Thoracic aorta (tissue), 2 donors: ENCODE measurements around the gene RGS7. TPM values are rescaled to one million over a fixed set of nuclear protein-coding genes. Genes with fewer than 3 reads are reported as not detected.
"Not testable (repeated sequence)": the region's sequence is repeated elsewhere in the genome, so short reads cannot be mapped to it uniquely, and the experiment has no call there.

Experiments used
- ATAC-seq: fragments of 150-250 bp; one replicate; pipeline ENCODE4 v1.8.0; 2017; ENCODE audit warnings: low read depth; ENCODE audit not compliant: insufficient number of reproducible peaks, low FRiP score
- DNase-seq: peaks from one replicate; pipeline ENCODE4 v3.0.0-alpha.2; 2020; ENCODE audit warnings: low spot score
- H3K27ac ChIP-seq, 2 donors: fragments of 200-600 bp; sonication (generic); 1 replicate in 1 of 2; 2 replicates in 1 of 2; pipeline ENCODE4 v1.5.1; 2016; ENCODE audit warnings: mild to moderate bottlenecking in 2 of 2, moderate library complexity in 2 of 2
- H3K27me3 ChIP-seq: fragments of 200-600 bp; sonication (generic); replicated peaks from 2 replicates; pipeline ENCODE4 v1.6.0; 2016; ENCODE audit warnings: mild to moderate bottlenecking; ENCODE audit not compliant: insufficient read depth
- H3K36me3 ChIP-seq: fragments of 200-600 bp; sonication (generic); one replicate; pipeline ENCODE4 v1.5.1; 2016
- H3K4me1 ChIP-seq, 2 donors: fragments of 200-600 bp; sonication (generic); 1 replicate in 1 of 2; 2 replicates in 1 of 2; pipeline versions ENCODE4 v1.5.1 to v1.6.0; 2016; ENCODE audit warnings: low read depth in 2 of 2, mild to moderate bottlenecking in 1 of 2; ENCODE audit not compliant: control insufficient read depth in 1 of 2
- H3K4me3 ChIP-seq: fragments of 200-600 bp; sonication (generic); 2 replicates; pipeline ENCODE4 v1.5.1; 2016; ENCODE audit warnings: mild to moderate bottlenecking
- H3K9me3 ChIP-seq: fragments of 200-600 bp; sonication (generic); 2 replicates; pipeline ENCODE4 v1.5.1; 2016
- total RNA-seq, 2 donors: library from RNA; depleted of rRNA; stranded (reverse); fragments of >200 nt; gene quantifications; one replicate each; pipeline versions ENCODE4 v1.1.0 to v1.2.3, GENCODE V29; 2016
- TF ChIP-seq, protein P1 (sequence below): fragments of 200-600 bp; sonication (generic); IDR thresholded peaks from one replicate; pipeline ENCODE4 v1.5.1; 2019; ENCODE audit warnings: antibody characterized with exemption

Gene RGS7
- total RNA-seq, 2 donors from 2014 or later: not detected

DNA sequence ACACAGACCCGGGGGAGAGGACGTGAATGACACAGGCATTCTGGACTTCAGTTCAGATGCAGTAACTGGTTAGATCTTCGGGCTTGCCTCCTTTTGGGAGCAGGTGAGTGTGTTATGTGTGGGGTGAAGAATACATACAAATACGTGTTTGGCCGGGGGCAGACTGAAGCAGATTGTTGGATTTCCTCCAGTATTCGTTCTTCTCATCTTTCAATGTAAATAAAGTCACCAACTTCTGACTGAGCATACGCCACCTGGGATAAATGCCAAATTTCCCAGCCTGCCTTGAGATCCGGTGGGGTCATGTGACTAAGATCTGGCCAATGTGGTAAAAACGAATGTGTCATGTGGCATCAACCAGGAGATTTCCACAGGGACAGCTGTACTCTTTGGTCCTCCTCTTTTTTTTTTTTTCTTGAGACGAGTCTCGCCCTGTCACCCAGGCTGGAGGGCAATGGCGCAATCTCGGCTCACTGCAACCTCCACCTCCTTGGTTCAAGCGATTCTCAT lies 189.8 kb downstream of the RGS7 start:
- Histone ChIP-seq H3K27me3 (no peaks in the 10 kb centered on the region), H3K4me3 (no peak overlapping the region), H3K36me3 (no peaks in the 10 kb centered on the region), H3K4me1 (no peaks in the 10 kb centered on the region), H3K9me3 (no peaks in the 10 kb centered on the region), H3K27ac (no peak overlapping the region)
- DNase-seq (no peak), ATAC-seq (no peak)
- TF ChIP-seq, protein P1, sequence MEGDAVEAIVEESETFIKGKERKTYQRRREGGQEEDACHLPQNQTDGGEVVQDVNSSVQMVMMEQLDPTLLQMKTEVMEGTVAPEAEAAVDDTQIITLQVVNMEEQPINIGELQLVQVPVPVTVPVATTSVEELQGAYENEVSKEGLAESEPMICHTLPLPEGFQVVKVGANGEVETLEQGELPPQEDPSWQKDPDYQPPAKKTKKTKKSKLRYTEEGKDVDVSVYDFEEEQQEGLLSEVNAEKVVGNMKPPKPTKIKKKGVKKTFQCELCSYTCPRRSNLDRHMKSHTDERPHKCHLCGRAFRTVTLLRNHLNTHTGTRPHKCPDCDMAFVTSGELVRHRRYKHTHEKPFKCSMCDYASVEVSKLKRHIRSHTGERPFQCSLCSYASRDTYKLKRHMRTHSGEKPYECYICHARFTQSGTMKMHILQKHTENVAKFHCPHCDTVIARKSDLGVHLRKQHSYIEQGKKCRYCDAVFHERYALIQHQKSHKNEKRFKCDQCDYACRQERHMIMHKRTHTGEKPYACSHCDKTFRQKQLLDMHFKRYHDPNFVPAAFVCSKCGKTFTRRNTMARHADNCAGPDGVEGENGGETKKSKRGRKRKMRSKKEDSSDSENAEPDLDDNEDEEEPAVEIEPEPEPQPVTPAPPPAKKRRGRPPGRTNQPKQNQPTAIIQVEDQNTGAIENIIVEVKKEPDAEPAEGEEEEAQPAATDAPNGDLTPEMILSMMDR: no peak

DNA sequence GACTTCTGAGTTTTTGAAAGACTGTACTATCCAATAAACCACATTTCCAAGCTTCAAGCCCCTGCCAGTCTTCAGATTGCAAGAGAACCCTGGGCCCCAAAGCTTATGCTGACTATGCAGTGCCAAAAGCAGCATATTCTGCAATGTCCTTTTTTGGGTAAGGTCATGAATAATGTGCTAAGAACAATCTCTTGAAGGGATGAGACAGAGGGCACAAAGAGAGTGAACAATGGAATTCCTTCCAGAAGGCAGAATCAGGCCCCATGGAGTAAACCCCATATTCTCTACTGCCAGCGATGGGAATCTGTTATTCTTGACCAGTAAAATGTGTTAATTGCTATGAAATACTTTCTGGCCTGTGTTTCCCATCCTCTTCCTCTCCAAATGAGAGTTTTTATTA lies 190.4 kb downstream of the RGS7 start:
- Histone ChIP-seq H3K4me1 (no peaks in the 10 kb centered on the region), H3K9me3 (no peaks in the 10 kb centered on the region), H3K4me3 (no peak overlapping the region), H3K27ac (no peak overlapping the region), H3K27me3 (no peaks in the 10 kb centered on the region), H3K36me3 (no peaks in the 10 kb centered on the region)
- DNase-seq (no peak), ATAC-seq (no peak)
- TF ChIP-seq, protein P1: no peak

DNA sequence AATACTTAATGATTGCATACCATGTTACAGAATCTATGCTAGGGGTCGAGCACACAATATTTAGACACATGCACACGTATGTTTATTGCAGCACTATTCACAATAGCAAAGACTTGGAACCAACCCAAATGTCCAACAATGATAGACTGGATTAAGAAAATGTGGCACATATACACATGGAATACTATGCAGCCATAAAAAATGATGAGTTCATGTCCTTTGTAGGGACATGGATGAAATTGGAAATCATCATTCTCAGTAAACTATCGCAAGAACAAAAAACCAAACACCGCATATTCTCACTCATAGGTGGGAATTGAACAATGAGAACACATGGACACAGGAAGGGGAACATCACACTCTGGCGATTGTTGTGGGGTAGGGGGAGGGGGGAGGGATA lies 191.7 kb downstream of the RGS7 start:
- not testable (repeated sequence) for H3K9me3 ChIP-seq, ATAC-seq, H3K4me1 ChIP-seq, H3K27me3 ChIP-seq, H3K36me3 ChIP-seq, H3K27ac ChIP-seq, DNase-seq, H3K4me3 ChIP-seq

DNA sequence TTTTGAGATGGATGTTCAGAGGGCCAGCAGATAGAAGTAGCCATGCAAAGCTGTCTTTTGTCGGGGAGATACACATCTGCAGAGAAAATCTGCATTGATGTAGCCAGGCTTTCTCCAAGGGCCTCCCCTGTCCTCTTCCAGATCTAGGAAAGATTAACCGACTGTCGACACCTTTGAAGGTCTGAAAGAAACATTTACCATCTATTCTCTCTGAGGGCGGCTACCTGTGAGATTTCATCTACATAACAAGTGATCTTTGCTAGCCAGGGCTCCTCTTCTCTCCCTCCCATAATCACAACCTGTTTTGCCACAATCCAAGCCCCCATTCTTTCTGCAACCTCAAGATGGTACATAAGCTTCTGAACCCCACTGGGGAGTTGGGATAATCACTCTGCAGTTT lies 193.6 kb downstream of the RGS7 start:
- no peak for ATAC-seq
- Histone ChIP-seq H3K36me3 (no peaks in the 10 kb centered on the region), H3K4me3 (no peak overlapping the region), H3K4me1 (no peaks in the 10 kb centered on the region), H3K9me3 (no peaks in the 10 kb centered on the region), H3K27me3 (no peaks in the 10 kb centered on the region), H3K27ac (no peak overlapping the region)
- TF ChIP-seq, protein P1: no peak
- no peak for DNase-seq

DNA sequence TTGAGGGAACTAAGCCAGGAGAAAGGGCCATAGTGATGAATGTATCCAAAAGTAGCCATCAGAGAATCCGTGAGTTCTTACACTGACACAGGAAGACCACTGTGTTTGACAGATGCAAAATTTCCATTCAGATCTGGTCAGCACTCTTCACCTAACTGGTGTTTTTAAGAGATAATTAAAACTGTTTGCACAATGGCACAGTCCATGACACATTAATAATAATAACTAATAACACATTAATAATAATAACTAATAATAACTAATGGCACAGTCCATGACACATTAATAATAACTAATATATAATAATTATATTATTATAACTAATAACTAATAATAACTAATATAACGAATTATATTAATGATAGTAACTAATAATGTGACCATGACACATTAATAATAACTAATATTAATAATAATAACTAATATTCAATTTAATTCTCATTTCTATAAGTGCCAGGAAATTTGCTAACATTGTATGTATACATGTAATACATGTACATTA lies 195.8 kb downstream of the RGS7 start:
- TF ChIP-seq, protein P1: no peak
- no peak for DNase-seq
- Histone ChIP-seq H3K36me3 (no peaks in the 10 kb centered on the region), H3K4me3 (no peak overlapping the region), H3K27me3 (no peaks in the 10 kb centered on the region), H3K27ac (no peak overlapping the region), H3K4me1 (no peaks in the 10 kb centered on the region), H3K9me3 (no peaks in the 10 kb centered on the region)
- no peak for ATAC-seq

DNA sequence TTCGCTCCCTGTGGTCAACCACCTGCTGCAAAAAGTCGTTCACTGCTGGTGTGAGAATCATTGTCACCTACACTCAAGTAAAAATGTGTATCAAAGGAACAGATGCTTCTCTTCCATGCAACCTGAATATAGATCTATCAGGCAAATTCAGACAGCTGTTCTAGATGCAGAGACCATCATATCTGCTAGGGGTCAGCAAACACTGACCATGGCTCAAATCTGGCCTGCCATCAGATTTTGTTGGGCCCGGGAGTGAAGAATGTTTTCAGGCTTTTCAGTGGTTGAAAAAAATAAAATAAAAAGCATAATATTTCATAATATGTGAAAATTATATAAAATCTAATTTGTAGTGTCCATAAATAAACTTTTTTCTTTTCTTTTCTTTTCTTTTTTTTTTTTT lies 199.6 kb downstream of the RGS7 start:
- Histone ChIP-seq H3K36me3 (no peaks in the 10 kb centered on the region), H3K27me3 (no peaks in the 10 kb centered on the region), H3K27ac (no peak overlapping the region), H3K4me3 (no peak overlapping the region), H3K4me1 (no peaks in the 10 kb centered on the region), H3K9me3 (no peaks in the 10 kb centered on the region)
- TF ChIP-seq, protein P1: no peak
- no peak for DNase-seq
- no peak for ATAC-seq
